Heart left ventricle (tissue), 16 donors: Measurements from ENCODE around the gene SLC31A1. TPM values are rescaled to one million over a fixed set of nuclear protein-coding genes. Genes with fewer than 3 reads are reported as not detected.

Experiments used
- ATAC-seq, 4 donors: fragments of 200-7000 bp; cut with Tn5 transposase; one replicate each; pipeline ENCODE4 v1.9.1; 2020 to 2022; ENCODE audit warnings: moderate library complexity in 4 of 4, mild to moderate bottlenecking in 3 of 4, moderate number of reproducible peaks in 1 of 4
- DNase-seq, 5 donors: peaks; one replicate each; pipeline ENCODE4 v3.0.0-alpha.2; 2020
- H3K27ac ChIP-seq, 12 donors: fragments of 200-600 bp; sonication (generic) in 4 of 12; one replicate each; pipeline versions ENCODE4 v1.5.0 to v1.8.0; 2016 to 2022; ENCODE audit warnings: mild to moderate bottlenecking in 2 of 12
- H3K27me3 ChIP-seq, 9 donors: fragments of 200-600 bp; sonication (generic) in 2 of 9; one replicate each; pipeline versions ENCODE4 v1.5.1 to v1.8.0; 2016 to 2022; ENCODE audit warnings: mild to moderate bottlenecking in 3 of 9
- H3K36me3 ChIP-seq, 9 donors: fragments of 200-600 bp; sonication (generic) in 2 of 9; one replicate each; pipeline versions ENCODE4 v1.5.0 to v1.8.0; 2018 to 2022; ENCODE audit warnings: mild to moderate bottlenecking in 2 of 9
- H3K4me1 ChIP-seq, 12 donors: fragments of 200-600 bp; sonication (generic) in 4 of 12; one replicate each; pipeline versions ENCODE4 v1.5.0 to v1.8.0; 2016 to 2022; ENCODE audit warnings: mild to moderate bottlenecking in 3 of 12
- H3K4me3 ChIP-seq, 12 donors: fragments of 200-600 bp; sonication (generic) in 4 of 12; one replicate each; pipeline versions ENCODE4 v1.5.0 to v1.8.0; 2017 to 2022; ENCODE audit warnings: mild to moderate bottlenecking in 9 of 12, moderate library complexity in 4 of 12
- H3K9me3 ChIP-seq, 12 donors: fragments of 200-600 bp; sonication (generic) in 4 of 12; one replicate each; pipeline versions ENCODE4 v1.5.0 to v1.8.0; 2016 to 2022; ENCODE audit warnings: mild to moderate bottlenecking in 1 of 12
- POLR2A ChIP-seq, 2 donors: fragments of 450-650 bp; IDR thresholded peaks; one replicate each; pipeline ENCODE4 v1.6.1; 2017; ENCODE audit warnings: antibody characterized with exemption in 2 of 2, mild to moderate bottlenecking in 2 of 2, moderate library complexity in 2 of 2
- WGBS, 4 donors: extraction: QIAGEN DNeasy Blood & Tissue Kit in 2 of 4; methylation state at CpG; one replicate each; pipeline versions ENCODE4 v1.1.5 to v1.1.7; 2013 to 2018; 5-methylcytosine and 5-hydroxymethylcytosine counted together
- intact Hi-C, 10 donors: fragments of 100-400 bp; cut with DNase I; formaldehyde crosslinking; loops; one replicate each; pipeline versions ENCODE4 v1.11.1 to v1.14.2; 2022
- polyA plus RNA-seq, 2 donors: library from polyadenylated mRNA; stranded (reverse); fragments of 200-250 nt; gene quantifications; one replicate each; pipeline ENCODE4 v1.2.3, GENCODE V29; 2013
- total RNA-seq, 9 donors: library from RNA; depleted of rRNA in 2 of 9; stranded (reverse); fragments of >200 nt in 2 of 9; fragmentation: NEBNext Ultra II Directional in 3 of 9; extraction: Animal tissue kit (Norgen Biotek cat#: 25700) in 3 of 9; gene quantifications; one replicate each; pipeline versions ENCODE4 v1.1.0 to v1.2.4, GENCODE V29; 2016 to 2023
- TF ChIP-seq, protein P1 (sequence below), 12 donors: fragments of 200-600 bp; sonication (generic) in 4 of 12; IDR thresholded peaks; one replicate each; pipeline versions ENCODE4 v1.5.0 to v1.8.0; 2018 to 2022; ENCODE audit warnings: antibody characterized with exemption in 12 of 12, mild to moderate bottlenecking in 5 of 12
- donor health status: ischemic (EF 13 %, LVEDD 7.1; RV severe dilation, severe dysfunction).
- donor health status: healthy with polysubstance abuse.
- donor health status: DM: no; HTN: yes; CAD: no.
- donor health status: DM: no; HTN: no; CAD: no.
- donor health status: ischemic (EF 25% LVEDD 6.9; RV normal size, moderate dysfunction).
- donor health status: ischemic (EF 25% LVEDD 5.7; RV mildly dilated, moderate dysfunction).
- donor health status: healthy.
- donor health status: DM: yes; HTN: yes; CAD: no.
- donor health status: ischemic (EF 35%, LVEDD 5.7; RV mildly dilated, moderate dysfunction).
- donor health status: nonischemic (EF 11% LVEDD 7.7; RV severe dilation, severe dysfunction).
- donor health status: DM: yes; HTN: yes; CAD: no.
- donor health status: PGD.
- donor health status: ischemic (EF 29% LVEDD 5.4; RV normal size, mild dysfunction).
- donor health status: nonischemic (EF 23%, LVEDD 6.1; RV moderate dilation, normal function).

Gene SLC31A1
- total and polyA plus RNA-seq, 11 donors, result 4.2 to 22.3 (median 10.7) TPM

DNA sequence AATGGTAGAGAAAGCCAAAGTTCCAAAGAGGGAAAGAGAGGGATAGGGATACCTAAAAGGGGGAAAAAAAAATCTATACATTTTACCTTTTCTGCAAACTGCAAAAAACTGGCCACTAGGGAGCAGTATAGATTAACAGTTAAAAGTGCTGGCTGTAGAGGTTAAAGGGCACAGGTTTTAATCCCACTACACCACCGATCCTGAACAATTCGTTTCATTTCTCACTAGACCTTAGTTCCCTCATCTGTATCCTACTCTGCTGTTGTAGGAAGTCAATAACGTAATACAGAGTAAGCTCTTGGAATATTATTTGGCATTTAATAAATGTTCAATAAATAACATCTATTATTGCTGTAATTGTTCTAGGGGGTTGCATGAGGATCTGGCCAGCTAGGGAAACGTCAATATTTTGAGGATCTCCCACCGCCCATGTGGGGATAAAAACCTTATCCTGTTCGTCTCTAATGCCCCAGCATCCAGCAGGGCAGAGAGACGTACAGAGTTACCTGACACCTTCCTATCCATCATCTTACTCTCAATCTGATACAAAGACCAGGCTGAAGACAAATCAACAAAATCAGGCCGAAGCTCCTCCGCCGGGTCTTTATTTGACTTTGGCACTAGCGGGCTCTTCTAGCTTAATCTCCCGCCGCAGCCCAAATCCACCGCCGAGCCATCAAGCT, 53.3 kb downstream of the SLC31A1 start:
- peaks cover 4 to 41% (median 19%) of the 10 kb centered on the region in 12 donors for H3K4me1 ChIP-seq
- peak overlapping the region; percentile 48 to 93 (median 76) for H3K4me3 ChIP-seq
- peak overlapping the region; percentile 36 to 96 (median 94) for H3K27ac ChIP-seq
- WGBS, 4 donors, result 0 to 1% (median 0%) methylated on average over 13 to 15 of the region's 15 CpGs
- ATAC-seq (peak in 3 of 4 donors; percentile 17 to 44 (median 40)), DNase-seq (no peak)
- intact Hi-C loops, result loop anchor here (2.0 to 10.0 kb wide), 14 partner anchors 50 to 390 kb away; partner anchors contain the start of genes FKBP15 (in 6 of the 10), SLC31A1 (in 6 of the 10), ALAD (in 5 of the 10) and C9orf43 (in 2 of the 10)
- H3K9me3 ChIP-seq, result no peaks in the 10 kb centered on the region
- TF ChIP-seq, protein P1, sequence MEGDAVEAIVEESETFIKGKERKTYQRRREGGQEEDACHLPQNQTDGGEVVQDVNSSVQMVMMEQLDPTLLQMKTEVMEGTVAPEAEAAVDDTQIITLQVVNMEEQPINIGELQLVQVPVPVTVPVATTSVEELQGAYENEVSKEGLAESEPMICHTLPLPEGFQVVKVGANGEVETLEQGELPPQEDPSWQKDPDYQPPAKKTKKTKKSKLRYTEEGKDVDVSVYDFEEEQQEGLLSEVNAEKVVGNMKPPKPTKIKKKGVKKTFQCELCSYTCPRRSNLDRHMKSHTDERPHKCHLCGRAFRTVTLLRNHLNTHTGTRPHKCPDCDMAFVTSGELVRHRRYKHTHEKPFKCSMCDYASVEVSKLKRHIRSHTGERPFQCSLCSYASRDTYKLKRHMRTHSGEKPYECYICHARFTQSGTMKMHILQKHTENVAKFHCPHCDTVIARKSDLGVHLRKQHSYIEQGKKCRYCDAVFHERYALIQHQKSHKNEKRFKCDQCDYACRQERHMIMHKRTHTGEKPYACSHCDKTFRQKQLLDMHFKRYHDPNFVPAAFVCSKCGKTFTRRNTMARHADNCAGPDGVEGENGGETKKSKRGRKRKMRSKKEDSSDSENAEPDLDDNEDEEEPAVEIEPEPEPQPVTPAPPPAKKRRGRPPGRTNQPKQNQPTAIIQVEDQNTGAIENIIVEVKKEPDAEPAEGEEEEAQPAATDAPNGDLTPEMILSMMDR (IDR thresholded peaks at IDR 0.05), result peak; percentile 55 to 75 (median 66)
- no peak for TF ChIP-seq POLR2A (IDR thresholded peaks at IDR 0.05)
- peaks cover 0 to 70% (median 63%) of the 10 kb centered on the region in 9 donors for H3K36me3 ChIP-seq
- no peaks in the 10 kb centered on the region for H3K27me3 ChIP-seq

DNA sequence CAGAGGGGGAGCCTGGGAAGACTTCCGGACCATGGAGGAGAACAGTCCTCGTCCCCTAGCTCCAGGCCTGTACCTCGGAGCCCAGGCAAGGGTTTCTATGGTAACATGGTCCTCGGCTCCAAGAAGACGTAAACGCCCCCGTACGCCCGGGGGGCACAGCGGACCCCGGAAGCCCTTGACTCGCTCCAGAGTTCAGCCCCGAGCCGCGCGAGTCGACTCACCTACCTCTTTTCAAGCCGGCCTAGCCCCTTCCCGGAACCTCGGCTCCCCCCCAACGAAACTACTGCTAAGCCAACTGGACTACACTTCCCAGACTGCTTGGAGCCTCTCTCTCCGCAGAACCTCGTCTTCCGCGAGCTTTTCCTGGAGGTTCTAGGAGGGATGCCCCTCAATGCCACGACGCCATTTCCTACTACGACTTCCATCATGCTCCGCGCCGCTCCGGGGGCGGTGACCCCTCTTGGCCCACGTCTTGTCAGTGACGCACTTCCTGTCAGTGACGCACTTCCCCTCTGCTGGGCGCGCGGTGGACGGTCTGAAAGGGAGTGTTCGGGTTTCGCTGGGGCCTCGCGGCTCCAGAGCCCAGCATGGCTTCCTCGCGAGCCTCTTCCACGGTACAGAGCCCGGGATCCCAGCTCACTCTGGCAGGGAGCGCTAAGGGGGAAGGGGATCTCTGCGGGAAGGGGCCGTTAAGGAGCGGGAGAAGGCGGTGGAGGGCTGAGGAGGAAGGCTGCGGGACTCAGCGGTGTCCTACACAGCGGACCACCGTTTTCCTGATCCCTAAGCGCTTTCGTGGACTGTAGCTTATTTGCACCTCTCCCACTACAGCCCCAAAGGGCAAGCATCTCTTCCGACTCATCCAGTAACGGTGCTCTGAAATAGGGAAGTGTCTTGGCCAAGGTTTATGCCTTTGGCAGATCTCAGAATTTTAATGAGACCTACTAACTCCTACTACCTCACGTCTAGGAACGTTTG, 54.1 kb downstream of the SLC31A1 start, which contains the start of the genes CDC26 and PRPF4:
CDC26 (minus strand) TSS at position 416 of the 975 bp plus-strand sequence. CDS start 3,065 bp downstream, outside the sequence.
PRPF4 (plus strand) TSS at position 502 of the 975 bp plus-strand sequence; CDS start at position 588, 86 bp downstream.
- DNase-seq (peak; percentile 97 to 98 (median 97)), ATAC-seq (peak; percentile 98 to 99 (median 98))
- 0 to 1% (median 0%) methylated on average over 34 to 63 of the region's 63 CpGs for WGBS, 4 donors
- H3K4me1 ChIP-seq, result peaks cover 4 to 41% (median 19%) of the 10 kb centered on the region in 12 donors
- H3K36me3 ChIP-seq, result peaks cover 0 to 70% (median 63%) of the 10 kb centered on the region in 9 donors
- peak within 1 kb of the TSS; percentile 48 to 93 (median 76) for H3K4me3 ChIP-seq
- intact Hi-C loops, result loop anchor here in 9 of 10 donors (2.0 to 10.0 kb wide), 11 partner anchors 51 to 389 kb away; partner anchors contain the start of genes ALAD (in 4 of the 9), FKBP15 (in 4 of the 9), SLC31A1 (in 4 of the 9) and C9orf43 (in 2 of the 9)
- peak within 1 kb of the TSS; percentile 69 to 96 (median 94) for H3K27ac ChIP-seq
- no peaks in the 10 kb centered on the region for H3K9me3 ChIP-seq
- no peaks in the 10 kb centered on the region for H3K27me3 ChIP-seq
- TF ChIP-seq, protein P1 (IDR thresholded peaks at IDR 0.05), result peak in 1 of 12 donors; percentile 5
- peak; percentile 60 to 87 for TF ChIP-seq POLR2A (IDR thresholded peaks at IDR 0.05)

DNA sequence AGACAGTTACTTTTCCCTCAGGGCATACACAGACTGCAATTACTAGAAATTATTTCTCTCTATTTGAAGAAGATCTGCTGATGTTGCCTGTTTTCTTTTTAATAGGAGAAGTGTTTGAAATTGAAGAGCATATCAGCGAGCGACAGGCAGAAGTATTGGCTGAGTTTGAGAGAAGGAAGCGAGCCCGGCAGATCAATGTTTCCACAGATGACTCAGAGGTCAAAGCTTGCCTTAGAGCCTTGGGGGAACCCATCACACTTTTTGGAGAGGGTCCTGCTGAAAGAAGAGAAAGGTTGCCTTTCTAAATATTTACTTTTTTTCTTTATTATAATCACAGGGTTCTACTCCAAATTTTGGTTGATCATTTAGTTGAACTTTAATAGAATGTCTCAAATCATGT, 57.5 kb downstream of the SLC31A1 start:
- Histone ChIP-seq H3K4me3 (no peak overlapping the region), H3K27me3 (no peaks in the 10 kb centered on the region), H3K36me3 (peaks cover 0 to 72% (median 67%) of the 10 kb centered on the region in 9 donors), H3K27ac (no peak overlapping the region), H3K4me1 (peaks cover 4 to 30% (median 16%) of the 10 kb centered on the region in 12 donors), H3K9me3 (no peaks in the 10 kb centered on the region)
- TF ChIP-seq, protein P1 (IDR thresholded peaks at IDR 0.05), result no peak
- no peak for TF ChIP-seq POLR2A (IDR thresholded peaks at IDR 0.05)
- ATAC-seq (no peak), DNase-seq (no peak)
- intact Hi-C loops, result loop anchor here in 9 of 10 donors (10.0 kb wide), 9 partner anchors 54 to 386 kb away; partner anchors contain the start of genes ALAD (in 4 of the 9), FKBP15 (in 3 of the 9), SLC31A1 (in 3 of the 9) and BSPRY (in 1 of the 9)
- WGBS, 4 donors, result 87 to 94% (median 91%) methylated on average over 4 of the region's 4 CpGs
